RWPE2 (cell line): Measurements from ENCODE around the gene PPP1R12C.

Source experiments
- ATAC-seq: fragments of 200-7000 bp; cut with Tn5 transposase; 3 replicates; pipeline ENCODE4 v1.9.1; 2021; ENCODE audit warnings: low read depth
- DNase-seq: peaks from one replicate; pipeline ENCODE4 v3.0.0-alpha.2; 2020; ENCODE audit warnings: low spot score
- H3K27ac ChIP-seq: fragments of 450-650 bp; 2 replicates; pipeline ENCODE4 v1.5.1; 2017; ENCODE audit warnings: mild to moderate bottlenecking; ENCODE audit not compliant: poor library complexity, severe bottlenecking
- H3K27me3 ChIP-seq: fragments of 250-450 bp; sonication (Bioruptor Pico); 2 replicates; pipeline ENCODE4 v1.5.1; 2021; ENCODE audit warnings: mild to moderate bottlenecking, moderate library complexity; ENCODE audit not compliant: insufficient read depth, poor library complexity, severe bottlenecking
- H3K36me3 ChIP-seq: fragments of 250-450 bp; sonication (Bioruptor Pico); 2 replicates; pipeline ENCODE4 v1.5.1; 2020; ENCODE audit warnings: low read depth, mild to moderate bottlenecking, moderate library complexity
- H3K4me1 ChIP-seq: fragments of 250-450 bp; sonication (Bioruptor Pico); 2 replicates; pipeline ENCODE4 v1.5.1; 2021; ENCODE audit warnings: mild to moderate bottlenecking, moderate library complexity; ENCODE audit not compliant: insufficient read depth, poor library complexity, severe bottlenecking
- H3K4me3 ChIP-seq: fragments of 250-450 bp; sonication (Bioruptor Pico); 2 replicates; pipeline ENCODE4 v1.5.1; 2021; ENCODE audit warnings: mild to moderate bottlenecking, moderate library complexity; ENCODE audit not compliant: severe bottlenecking
- H3K9me3 ChIP-seq: fragments of 250-450 bp; sonication (Bioruptor Pico); 2 replicates; pipeline ENCODE4 v1.5.1; 2021; ENCODE audit warnings: mild to moderate bottlenecking, moderate library complexity; ENCODE audit not compliant: severe bottlenecking
- TF ChIP-seq, protein P1 (sequence below): fragments of 450-650 bp; IDR thresholded peaks from one replicate; pipeline ENCODE4 v1.5.1; 2017; ENCODE audit warnings: mild to moderate bottlenecking, moderate library complexity; ENCODE audit not compliant: poor library complexity, severe bottlenecking

PPP1R12C gene

DNA sequence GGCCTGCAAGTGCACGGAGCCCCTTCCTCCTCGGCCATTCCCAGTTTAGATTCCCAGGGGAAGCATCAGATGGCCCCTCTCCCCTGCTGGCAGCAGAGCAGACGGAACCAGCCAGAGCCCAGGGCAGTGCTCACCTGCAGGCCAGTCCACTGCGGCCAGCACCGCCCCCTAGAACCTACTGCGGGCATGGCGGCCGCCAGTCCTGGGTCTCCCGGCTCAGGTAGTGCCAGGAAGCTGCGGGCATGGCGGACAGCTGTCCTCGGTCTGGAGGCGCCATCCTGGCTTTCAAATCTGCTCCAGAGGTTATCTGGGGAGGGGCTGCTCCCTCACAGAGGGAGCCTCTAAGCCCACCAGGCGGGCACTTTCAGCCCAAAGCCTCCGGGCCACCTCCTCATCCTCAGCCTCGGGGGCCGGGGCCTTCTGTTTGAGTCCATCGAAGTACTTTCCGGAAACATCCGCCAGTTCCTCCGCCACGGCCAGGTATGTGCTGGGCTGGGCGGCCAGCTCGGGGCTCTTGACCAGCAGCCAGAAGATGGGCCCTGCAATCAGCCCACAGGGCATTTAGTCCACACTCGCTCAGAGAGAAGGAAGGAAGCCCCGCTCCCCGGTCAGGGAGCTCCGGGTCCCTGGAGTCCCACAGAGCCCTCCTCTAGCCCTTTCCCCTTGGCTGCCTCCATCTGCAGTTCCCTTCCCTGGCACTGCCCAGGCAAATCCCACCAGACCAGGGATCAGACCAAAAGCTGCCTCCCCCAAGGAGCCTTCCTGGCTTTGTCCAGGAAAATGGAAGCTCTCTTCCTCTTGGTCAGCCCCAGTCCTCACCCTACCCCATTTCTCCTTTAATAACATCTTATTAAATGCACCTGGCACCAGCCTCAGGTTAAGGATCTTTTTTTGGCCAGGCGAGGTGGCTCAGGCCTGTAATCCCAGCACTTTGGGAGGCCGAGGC is 72.4 kb downstream of the PPP1R12C start:
- Histone ChIP-seq H3K4me1 (no peaks in the 10 kb centered on the region), H3K27me3 (no peaks in the 10 kb centered on the region), H3K36me3 (peaks cover 43% of the 10 kb centered on the region), H3K9me3 (no peaks in the 10 kb centered on the region), H3K4me3 (no peak overlapping the region), H3K27ac (no peak overlapping the region)
- no peak for DNase-seq
- ATAC-seq: no peak
- TF ChIP-seq, protein P1, sequence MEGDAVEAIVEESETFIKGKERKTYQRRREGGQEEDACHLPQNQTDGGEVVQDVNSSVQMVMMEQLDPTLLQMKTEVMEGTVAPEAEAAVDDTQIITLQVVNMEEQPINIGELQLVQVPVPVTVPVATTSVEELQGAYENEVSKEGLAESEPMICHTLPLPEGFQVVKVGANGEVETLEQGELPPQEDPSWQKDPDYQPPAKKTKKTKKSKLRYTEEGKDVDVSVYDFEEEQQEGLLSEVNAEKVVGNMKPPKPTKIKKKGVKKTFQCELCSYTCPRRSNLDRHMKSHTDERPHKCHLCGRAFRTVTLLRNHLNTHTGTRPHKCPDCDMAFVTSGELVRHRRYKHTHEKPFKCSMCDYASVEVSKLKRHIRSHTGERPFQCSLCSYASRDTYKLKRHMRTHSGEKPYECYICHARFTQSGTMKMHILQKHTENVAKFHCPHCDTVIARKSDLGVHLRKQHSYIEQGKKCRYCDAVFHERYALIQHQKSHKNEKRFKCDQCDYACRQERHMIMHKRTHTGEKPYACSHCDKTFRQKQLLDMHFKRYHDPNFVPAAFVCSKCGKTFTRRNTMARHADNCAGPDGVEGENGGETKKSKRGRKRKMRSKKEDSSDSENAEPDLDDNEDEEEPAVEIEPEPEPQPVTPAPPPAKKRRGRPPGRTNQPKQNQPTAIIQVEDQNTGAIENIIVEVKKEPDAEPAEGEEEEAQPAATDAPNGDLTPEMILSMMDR: no peak

DNA sequence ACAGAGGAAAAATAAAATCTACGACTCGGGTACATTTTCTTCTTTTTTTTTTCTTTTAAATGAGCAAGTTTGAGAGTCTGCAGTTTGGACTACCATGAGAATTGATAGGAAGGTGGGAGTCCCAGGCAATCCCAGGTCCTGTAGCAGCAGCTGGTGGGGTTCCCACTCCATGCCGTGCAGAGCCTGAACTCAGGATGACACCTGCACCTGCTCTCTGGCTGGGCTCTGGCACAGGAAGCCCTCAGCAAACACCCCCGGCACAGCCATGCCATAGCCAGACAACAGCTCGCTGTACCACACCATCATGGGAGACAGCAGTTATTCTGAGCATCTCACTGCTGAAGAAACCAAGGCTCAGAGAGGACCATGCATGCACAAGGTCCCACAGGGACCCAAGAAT is 73.2 kb downstream of the PPP1R12C start:
- ATAC-seq (no peak), DNase-seq (no peak)
- Histone ChIP-seq H3K4me3 (no peak overlapping the region), H3K4me1 (no peaks in the 10 kb centered on the region), H3K9me3 (no peaks in the 10 kb centered on the region), H3K36me3 (peaks cover 43% of the 10 kb centered on the region), H3K27me3 (no peaks in the 10 kb centered on the region), H3K27ac (no peak overlapping the region)
- TF ChIP-seq, protein P1: no peak

DNA sequence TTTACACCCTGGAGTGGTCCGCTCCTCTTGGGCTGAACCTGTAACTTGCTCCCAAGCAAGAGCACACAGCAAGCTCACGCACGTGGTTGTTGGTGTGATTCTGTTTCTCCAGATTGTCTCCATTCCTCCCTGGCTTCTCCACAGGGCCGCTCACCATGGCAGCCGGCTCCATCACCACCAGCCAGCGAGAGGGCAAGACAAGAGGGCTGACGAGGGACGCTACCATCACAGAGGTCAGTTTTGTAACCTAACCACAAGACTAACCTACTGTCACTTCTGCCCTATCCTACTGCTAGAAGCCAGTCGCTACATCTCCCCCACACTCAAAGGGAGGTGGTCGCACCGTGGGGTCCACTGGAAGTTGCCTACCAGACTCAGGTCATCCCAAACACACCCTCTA is 74.7 kb downstream of the PPP1R12C start:
- TF ChIP-seq, protein P1: no peak
- ATAC-seq (no peak), DNase-seq (no peak)
- Histone ChIP-seq H3K4me1 (no peaks in the 10 kb centered on the region), H3K9me3 (no peaks in the 10 kb centered on the region), H3K36me3 (peaks cover 32% of the 10 kb centered on the region), H3K4me3 (no peak overlapping the region), H3K27me3 (no peaks in the 10 kb centered on the region), H3K27ac (no peak overlapping the region)

DNA sequence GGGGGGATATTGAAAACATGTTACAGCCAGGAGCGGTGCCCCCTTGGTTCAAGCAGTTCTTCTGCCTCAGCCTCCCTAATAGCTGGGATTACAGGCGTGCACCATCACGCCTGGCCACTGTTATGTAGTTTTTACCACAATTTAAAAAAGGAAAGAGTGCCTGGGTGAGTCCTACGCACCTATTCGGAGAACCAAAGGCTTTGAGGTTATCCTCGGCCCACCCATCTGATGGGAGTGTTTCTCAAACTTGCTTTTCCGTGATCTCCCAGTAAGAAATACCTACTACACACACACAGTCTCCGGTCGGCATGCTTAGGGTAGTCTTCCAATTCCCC is 75.1 kb downstream of the PPP1R12C start:
- Histone ChIP-seq H3K9me3 (no peaks in the 10 kb centered on the region), H3K36me3 (peaks cover 30% of the 10 kb centered on the region)

More for the DNA sequence above, 75.1 kb downstream of the PPP1R12C start:
- Histone ChIP-seq H3K27me3 (no peaks in the 10 kb centered on the region), H3K4me3 (no peak overlapping the region), H3K4me1 (no peaks in the 10 kb centered on the region), H3K27ac (no peak overlapping the region)
- ATAC-seq (no peak), DNase-seq (no peak)
- TF ChIP-seq, protein P1: no peak
